SK-N-SH (cell line): ENCODE data around the gene DHX35. TPM values are rescaled to one million over a fixed set of nuclear protein-coding genes. Genes with fewer than 3 reads are reported as not detected.

Experiments
- CTCF ChIA-PET: fragments of 300-600, 350-600 bp; formaldehyde crosslinking; extraction: SDS; loops from one replicate; lab custom pipeline; 2021; lab: Yijun Ruan, JAX
- POLR2A ChIA-PET: fragments of 350-600 bp; sonication (Branson Sonifier 250); formaldehyde crosslinking; extraction: SDS; loops from one replicate; lab custom pipeline; 2020; ENCODE audit warnings: antibody characterized with exemption, inconsistent platforms; lab: Yijun Ruan, JAX
- DNase-seq: peaks from one replicate; pipeline ENCODE4 v3.0.0; 2012
- H2AFZ ChIP-seq: fragments of 200-600 bp; sonication (generic); 2 replicates; pipeline ENCODE4 v1.8.1; 2016; ENCODE audit warnings: antibody characterized with exemption, mild to moderate bottlenecking, low read depth
- H3F3A ChIP-seq: fragments of 200-600 bp; sonication (generic); replicated peaks from 2 replicates; pipeline ENCODE3; 2016; ENCODE audit warnings: antibody characterized with exemption, mild to moderate bottlenecking; ENCODE audit not compliant: insufficient read depth
- H3K27ac ChIP-seq, 2 experiments: fragments of 200-500 bp in 1 of 2; fragments of 200-600 bp in 1 of 2; sonication (Bioruptor generic) in 1 of 2; sonication (generic), shearing (Covaris generic) in 1 of 2; 2 replicates each; pipeline versions ENCODE4 v1.5.1 to v1.6.1; 2014 to 2016; ENCODE audit warnings: low read depth in 2 of 2, inconsistent platforms in 1 of 2, low read length in 1 of 2, mild to moderate bottlenecking in 1 of 2, mixed read lengths in 1 of 2
- H3K27me3 ChIP-seq: fragments of 200-600 bp; sonication (generic), shearing (Covaris generic); 2 replicates; pipeline ENCODE4 v1.6.1; 2016; ENCODE audit warnings: mixed run types; ENCODE audit not compliant: insufficient read depth
- H3K36me3 ChIP-seq, 2 experiments: fragments of 200-500 bp in 1 of 2; fragments of 200-600 bp in 1 of 2; sonication (Bioruptor generic) in 1 of 2; sonication (generic) in 1 of 2; replicated peaks in 1 of 2; 2 replicates each; pipeline versions ENCODE3 to v1.5.1; 2014 to 2016; ENCODE audit warnings: low read length in 1 of 2, mild to moderate bottlenecking in 1 of 2; ENCODE audit not compliant: insufficient read depth in 2 of 2, control insufficient read depth in 1 of 2
- H3K4me1 ChIP-seq, 2 experiments: fragments of 200-500 bp in 1 of 2; fragments of 200-600 bp in 1 of 2; sonication (Bioruptor generic) in 1 of 2; sonication (generic), shearing (Covaris generic) in 1 of 2; 2 replicates each; pipeline versions ENCODE4 v1.5.1 to v1.6.1; 2014 to 2016; ENCODE audit warnings: low read depth in 1 of 2, low read length in 1 of 2, mixed run types in 1 of 2; ENCODE audit not compliant: insufficient read depth in 2 of 2, control insufficient read depth in 1 of 2
- H3K4me2 ChIP-seq: fragments of 200-600 bp; sonication (generic), shearing (Covaris generic); 2 replicates; pipeline ENCODE4 v1.6.1; 2017; ENCODE audit warnings: mixed run types
- H3K4me3 ChIP-seq, 2 experiments: fragments of 200-500 bp in 1 of 2; fragments of 200-600 bp in 1 of 2; sonication (Bioruptor generic) in 1 of 2; sonication (generic), shearing (Covaris generic) in 1 of 2; 2 replicates each; pipeline versions ENCODE4 v1.5.1 to v1.8.1; 2014 to 2016; ENCODE audit warnings: low read depth in 2 of 2, inconsistent platforms in 1 of 2, low read length in 1 of 2, mild to moderate bottlenecking in 1 of 2, mixed read lengths in 1 of 2, moderate library complexity in 1 of 2
- H3K79me2 ChIP-seq: fragments of 200-600 bp; sonication (generic); 2 replicates; pipeline ENCODE4 v1.8.1; 2017; ENCODE audit warnings: mild to moderate bottlenecking; ENCODE audit not compliant: insufficient read depth
- H3K9ac ChIP-seq: fragments of 200-600 bp; sonication (generic); 2 replicates; pipeline ENCODE4 v1.6.1; 2017; ENCODE audit warnings: mixed run types
- H3K9me2 ChIP-seq: fragments of 200-600 bp; sonication (generic); 2 replicates; pipeline ENCODE4 v1.6.1; 2017; ENCODE audit warnings: mixed run types
- H3K9me3 ChIP-seq: fragments of 200-600 bp; sonication (generic); 2 replicates; pipeline ENCODE4 v1.6.1; 2017; ENCODE audit warnings: mixed run types, mild to moderate bottlenecking, moderate library complexity
- H4K20me1 ChIP-seq: fragments of 200-600 bp; sonication (generic); 2 replicates; pipeline ENCODE4 v1.6.1; 2017; ENCODE audit warnings: mild to moderate bottlenecking, mixed run types; ENCODE audit not compliant: insufficient read depth
- EP300 ChIP-seq, 2 experiments: IDR thresholded peaks; 2 replicates each; pipeline versions ENCODE4 v1.4.0 to v1.6.1; 2012; ENCODE audit warnings: borderline replicate concordance in 1 of 2, low read depth in 1 of 2, low read length in 1 of 2
- FOXM1 ChIP-seq: IDR thresholded peaks from 2 replicates; pipeline ENCODE4 v1.4.0; 2012; ENCODE audit warnings: low read depth, mild to moderate bottlenecking
- GABPA ChIP-seq: IDR thresholded peaks from 2 replicates; pipeline ENCODE4 v1.4.0; 2012; ENCODE audit warnings: low read depth, mild to moderate bottlenecking
- MEF2A ChIP-seq: IDR thresholded peaks from 2 replicates; pipeline ENCODE4 v1.4.0; 2012; ENCODE audit warnings: low read depth, borderline replicate concordance
- MXI1 ChIP-seq: IDR thresholded peaks from 2 replicates; pipeline ENCODE4 v1.6.1; 2012; ENCODE audit warnings: mild to moderate bottlenecking, low read depth, low read length, improper control_type of control experiment
- NFIC ChIP-seq: IDR thresholded peaks from 2 replicates; pipeline ENCODE4 v1.4.0; 2012; ENCODE audit warnings: borderline replicate concordance
- NRF1 ChIP-seq: IDR thresholded peaks from 2 replicates; pipeline ENCODE4 v1.6.1; 2012; ENCODE audit warnings: low read depth, mild to moderate bottlenecking, low read length
- POLR2AphosphoS5 ChIP-seq: IDR thresholded peaks from 2 replicates; pipeline ENCODE4 v1.6.1; 2012; ENCODE audit warnings: low read depth, low read length
- RAD21 ChIP-seq: IDR thresholded peaks from 2 replicates; pipeline ENCODE4 v1.6.1; 2012; ENCODE audit warnings: mild to moderate bottlenecking, low read length
- RCOR1 ChIP-seq: fragments of 150-350 bp; IDR thresholded peaks from 2 replicates; pipeline ENCODE4 v1.6.1; 2017; ENCODE audit warnings: antibody characterized with exemption, low read length
- RXRA ChIP-seq: IDR thresholded peaks from 2 replicates; pipeline ENCODE4 v1.4.0; 2012; ENCODE audit warnings: low read depth, mild to moderate bottlenecking, borderline replicate concordance
- SMC3 ChIP-seq: IDR thresholded peaks from 2 replicates; pipeline ENCODE4 v1.6.1; 2012; ENCODE audit warnings: low read depth, low read length, improper control_type of control experiment
- TAF1 ChIP-seq: IDR thresholded peaks from 2 replicates; pipeline ENCODE4 v1.6.1; 2012; ENCODE audit warnings: low read depth, mild to moderate bottlenecking, low read length, moderate library complexity, borderline replicate concordance
- USF1 ChIP-seq: IDR thresholded peaks from 2 replicates; pipeline ENCODE4 v1.4.0; 2012; ENCODE audit warnings: low read depth, borderline replicate concordance
- YY1 ChIP-seq: IDR thresholded peaks from 2 replicates; pipeline ENCODE4 v1.4.0; 2012; ENCODE audit warnings: low read depth, mild to moderate bottlenecking
- ZBTB33 ChIP-seq: IDR thresholded peaks from 2 replicates; pipeline ENCODE4 v1.4.0; 2012; ENCODE audit warnings: low read depth, borderline replicate concordance
- WGBS: methylation state at CpG from one replicate; pipeline ENCODE4 v1.1.6; 2017; ENCODE audit warnings: low lambda C conversion rate; 5-methylcytosine and 5-hydroxymethylcytosine counted together
- polyA plus RNA-seq, 3 experiments: library from polyadenylated mRNA; depleted of rRNA; stranded (reverse); fragments of >200 nt; gene quantifications; 2 replicates each; pipeline ENCODE4 v1.2.3, GENCODE V29; 2012
- TF ChIP-seq, protein P1 (sequence below): fragments of 200-600 bp; sonication (generic); IDR thresholded peaks from 2 replicates; pipeline ENCODE4 v1.6.1; 2017; ENCODE audit warnings: antibody characterized with exemption, mild to moderate bottlenecking, moderate library complexity
- TF ChIP-seq, protein P2 (sequence below): IDR thresholded peaks from 2 replicates; pipeline ENCODE4 v1.6.1; 2012; ENCODE audit warnings: mild to moderate bottlenecking, low read depth, low read length, moderate library complexity

DHX35 gene
- polyA plus RNA-seq, 1 of the 3 experiments (the other 2 are of a cell fraction): 17.1 TPM

DNA sequence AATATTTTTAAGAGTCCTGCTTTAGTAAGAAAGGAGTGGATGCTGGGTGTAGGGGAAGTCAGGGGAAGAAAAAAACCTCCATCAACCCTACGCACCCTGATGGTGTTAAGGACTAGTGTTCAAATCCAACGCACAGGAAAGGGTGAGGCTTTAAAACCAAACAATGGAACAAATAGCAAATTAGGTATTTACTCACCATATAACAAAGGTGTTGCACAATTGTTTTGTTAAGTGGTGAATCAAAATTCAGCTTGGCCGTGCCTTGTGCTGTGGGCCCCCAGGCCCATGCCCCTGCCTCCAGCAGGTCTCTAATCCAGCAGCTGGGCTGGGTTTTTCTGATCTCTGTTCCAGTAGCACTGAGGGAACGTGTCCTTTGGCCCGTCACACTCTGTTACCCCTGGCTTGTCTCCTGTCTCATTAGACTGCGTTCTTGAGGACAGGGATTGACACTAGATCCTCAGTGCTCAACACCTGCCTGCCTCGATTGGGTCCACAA is 24.1 kb upstream of the DHX35 start:
- H4K20me1 ChIP-seq: peaks cover 40% of the 10 kb centered on the region; the same call in 1 of the 2 replicates
- no peak overlapping the region for H3K9ac ChIP-seq
- H3K4me3 ChIP-seq: no peak overlapping the region
- H3K27me3 ChIP-seq: no peaks in the 10 kb centered on the region
- H2AFZ ChIP-seq: no peak overlapping the region
- 94% methylated on average over 7 of the region's 7 CpGs for WGBS
- H3K36me3 ChIP-seq: peaks cover 2 to 18% of the 10 kb centered on the region in 2 experiments
- no peaks in the 10 kb centered on the region for H3K9me2 ChIP-seq
- H3K4me1 ChIP-seq: peaks cover 1 to 3% of the 10 kb centered on the region in 2 experiments; a peak in 2 of 4 replicates
- H3K9me3 ChIP-seq: no peaks in the 10 kb centered on the region
- no peaks in the 10 kb centered on the region for H3F3A ChIP-seq
- peaks cover 99% of the 10 kb centered on the region for H3K79me2 ChIP-seq
- POLR2A ChIA-PET: interaction anchor here (0.6 kb wide), 1 partner anchor 24 kb away, joined by 3 read pairs; the partner anchor contains the start of gene DHX35
- TF ChIP-seq, protein P1, sequence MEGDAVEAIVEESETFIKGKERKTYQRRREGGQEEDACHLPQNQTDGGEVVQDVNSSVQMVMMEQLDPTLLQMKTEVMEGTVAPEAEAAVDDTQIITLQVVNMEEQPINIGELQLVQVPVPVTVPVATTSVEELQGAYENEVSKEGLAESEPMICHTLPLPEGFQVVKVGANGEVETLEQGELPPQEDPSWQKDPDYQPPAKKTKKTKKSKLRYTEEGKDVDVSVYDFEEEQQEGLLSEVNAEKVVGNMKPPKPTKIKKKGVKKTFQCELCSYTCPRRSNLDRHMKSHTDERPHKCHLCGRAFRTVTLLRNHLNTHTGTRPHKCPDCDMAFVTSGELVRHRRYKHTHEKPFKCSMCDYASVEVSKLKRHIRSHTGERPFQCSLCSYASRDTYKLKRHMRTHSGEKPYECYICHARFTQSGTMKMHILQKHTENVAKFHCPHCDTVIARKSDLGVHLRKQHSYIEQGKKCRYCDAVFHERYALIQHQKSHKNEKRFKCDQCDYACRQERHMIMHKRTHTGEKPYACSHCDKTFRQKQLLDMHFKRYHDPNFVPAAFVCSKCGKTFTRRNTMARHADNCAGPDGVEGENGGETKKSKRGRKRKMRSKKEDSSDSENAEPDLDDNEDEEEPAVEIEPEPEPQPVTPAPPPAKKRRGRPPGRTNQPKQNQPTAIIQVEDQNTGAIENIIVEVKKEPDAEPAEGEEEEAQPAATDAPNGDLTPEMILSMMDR: no peak
- TF ChIP-seq POLR2AphosphoS5 (no peak), SMC3 (no peak), NFIC (no peak), MEF2A (no peak), RAD21 (no peak), EP300 (IDR thresholded peaks at IDR 0.05; ENCODE audit: borderline replicate concordance in 1 of 2, low read depth in 1 of 2, low read length in 1 of 2) (no peak), RXRA (no peak), FOXM1 (no peak), RCOR1 (no peak), GABPA (no peak), ZBTB33 (no peak), USF1 (no peak), TAF1 (no peak), MXI1 (no peak), NRF1 (no peak), YY1 (no peak)
- TF ChIP-seq, protein P2, sequence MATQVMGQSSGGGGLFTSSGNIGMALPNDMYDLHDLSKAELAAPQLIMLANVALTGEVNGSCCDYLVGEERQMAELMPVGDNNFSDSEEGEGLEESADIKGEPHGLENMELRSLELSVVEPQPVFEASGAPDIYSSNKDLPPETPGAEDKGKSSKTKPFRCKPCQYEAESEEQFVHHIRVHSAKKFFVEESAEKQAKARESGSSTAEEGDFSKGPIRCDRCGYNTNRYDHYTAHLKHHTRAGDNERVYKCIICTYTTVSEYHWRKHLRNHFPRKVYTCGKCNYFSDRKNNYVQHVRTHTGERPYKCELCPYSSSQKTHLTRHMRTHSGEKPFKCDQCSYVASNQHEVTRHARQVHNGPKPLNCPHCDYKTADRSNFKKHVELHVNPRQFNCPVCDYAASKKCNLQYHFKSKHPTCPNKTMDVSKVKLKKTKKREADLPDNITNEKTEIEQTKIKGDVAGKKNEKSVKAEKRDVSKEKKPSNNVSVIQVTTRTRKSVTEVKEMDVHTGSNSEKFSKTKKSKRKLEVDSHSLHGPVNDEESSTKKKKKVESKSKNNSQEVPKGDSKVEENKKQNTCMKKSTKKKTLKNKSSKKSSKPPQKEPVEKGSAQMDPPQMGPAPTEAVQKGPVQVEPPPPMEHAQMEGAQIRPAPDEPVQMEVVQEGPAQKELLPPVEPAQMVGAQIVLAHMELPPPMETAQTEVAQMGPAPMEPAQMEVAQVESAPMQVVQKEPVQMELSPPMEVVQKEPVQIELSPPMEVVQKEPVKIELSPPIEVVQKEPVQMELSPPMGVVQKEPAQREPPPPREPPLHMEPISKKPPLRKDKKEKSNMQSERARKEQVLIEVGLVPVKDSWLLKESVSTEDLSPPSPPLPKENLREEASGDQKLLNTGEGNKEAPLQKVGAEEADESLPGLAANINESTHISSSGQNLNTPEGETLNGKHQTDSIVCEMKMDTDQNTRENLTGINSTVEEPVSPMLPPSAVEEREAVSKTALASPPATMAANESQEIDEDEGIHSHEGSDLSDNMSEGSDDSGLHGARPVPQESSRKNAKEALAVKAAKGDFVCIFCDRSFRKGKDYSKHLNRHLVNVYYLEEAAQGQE: no peak
- TF ChIP-seq, all 33 proteins: peak for 0
- H3K4me2 ChIP-seq: no peak overlapping the region
- no peak for DNase-seq
- H3K27ac ChIP-seq: no peak overlapping the region
- CTCF ChIA-PET: interaction anchor here (1.0 to 2.0 kb wide), 3 partner anchors 65 to 111 kb away, joined by 3 to 9 read pairs (median 4); no protein-coding TSS in a partner anchor
